ENCODE results near the gene LPIN3.

Gene LPIN3

DNA sequence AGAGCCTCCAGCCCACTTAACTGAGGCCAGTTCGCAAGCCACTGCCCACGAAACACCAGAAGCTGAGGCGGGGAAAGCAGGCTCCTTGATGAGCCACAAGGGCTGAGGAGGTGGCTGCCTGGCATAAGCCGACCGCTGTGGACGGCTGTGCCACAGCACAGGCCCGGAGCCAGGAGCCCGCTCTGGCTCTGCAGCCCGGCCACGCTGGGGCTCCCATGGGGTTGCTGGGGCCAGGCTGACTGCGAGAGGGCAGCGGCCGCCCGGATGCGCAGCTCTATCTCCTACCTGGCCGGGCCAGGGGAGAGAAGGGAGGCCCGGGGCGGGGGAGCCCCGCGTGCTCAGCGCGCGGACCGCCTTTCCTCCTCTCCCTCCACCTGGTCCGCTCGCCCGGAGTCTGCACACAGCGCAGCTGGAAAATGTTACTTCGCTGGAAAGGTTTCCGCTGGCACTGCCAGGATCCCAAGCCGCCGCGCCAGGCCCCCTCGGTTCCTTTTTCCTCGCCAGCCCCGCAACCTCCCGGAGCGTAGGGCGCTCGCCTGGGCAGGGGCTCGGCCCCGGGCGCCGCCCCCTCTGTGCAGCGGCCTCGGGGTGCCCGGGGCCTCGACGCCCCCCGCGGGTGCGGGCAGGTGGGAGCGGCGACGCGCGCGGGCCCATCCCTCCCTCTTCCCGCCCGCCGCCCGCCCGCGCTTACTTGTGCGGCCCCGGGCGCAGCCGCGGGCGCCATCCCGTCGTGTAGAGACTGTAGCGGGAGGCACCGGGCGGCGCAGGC is 25.3 kb downstream of the LPIN3 start:
- no peak for DNase-seq (ENCODE audit: low read depth in 3 of 3, low spot score in 1 of 3)

DNA sequence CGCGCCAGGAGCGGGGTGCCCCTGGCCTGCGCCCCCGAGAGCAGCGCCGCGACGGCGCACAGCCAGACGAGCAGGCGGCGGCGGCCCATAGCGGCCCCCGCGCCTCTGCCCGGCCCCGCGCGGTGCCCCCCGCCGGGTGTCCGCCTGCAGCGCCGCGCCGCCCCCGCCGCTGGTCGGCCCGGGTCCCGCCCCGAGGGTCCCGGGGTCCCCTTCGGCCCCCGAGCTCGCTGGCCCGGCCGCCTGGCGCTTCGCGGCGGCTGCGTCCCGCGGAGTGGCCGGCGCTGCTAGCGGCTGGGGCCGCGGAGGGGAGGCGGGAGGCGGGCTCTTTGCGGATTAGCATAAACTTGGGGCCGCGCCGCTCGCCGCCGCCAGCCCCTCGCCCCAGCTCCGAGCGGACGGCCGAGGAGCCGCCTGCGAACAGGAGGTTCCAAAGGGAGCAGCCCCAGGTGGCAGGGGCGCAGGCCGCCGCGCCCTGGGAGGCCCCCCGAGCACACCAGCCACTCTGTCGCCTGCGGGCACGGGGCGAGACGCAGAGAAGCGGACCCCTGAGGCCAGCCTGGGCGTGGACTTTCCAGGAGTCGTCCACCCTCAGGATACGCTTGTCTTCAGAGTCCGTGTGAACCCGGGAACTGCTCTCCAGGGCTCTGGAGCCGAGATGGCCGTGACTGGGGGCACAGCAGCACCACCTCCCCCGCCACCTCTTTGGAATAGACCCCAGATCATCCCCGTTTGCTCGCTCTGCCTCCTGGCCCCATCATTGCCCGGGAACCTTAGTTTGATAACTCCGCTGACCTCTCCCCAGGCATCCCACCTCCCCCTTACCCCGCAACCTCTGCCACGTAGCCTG is 26.1 kb downstream of the LPIN3 start, which contains the start of gene EMILIN3:
EMILIN3 (minus strand) TSS at position 273 of the 847 bp plus-strand sequence; CDS start at position 89, 184 bp downstream.
- no peak for DNase-seq (ENCODE audit: low read depth in 3 of 3, low spot score in 1 of 3)

DNA sequence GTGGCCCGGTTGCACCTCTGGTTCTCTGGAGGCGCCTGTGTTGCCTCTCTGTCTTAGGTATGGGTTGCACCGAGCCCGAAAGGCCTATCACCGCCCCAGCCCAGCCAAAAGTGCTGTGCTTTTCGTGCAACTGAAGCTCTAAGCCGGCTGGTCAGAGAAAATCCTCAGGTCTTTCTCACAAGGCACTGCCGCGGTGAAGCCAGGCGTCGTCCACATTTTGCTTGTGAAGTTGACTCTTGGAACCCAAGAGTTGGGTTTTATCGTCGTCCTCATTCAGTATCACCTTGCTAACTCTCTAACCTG is 26.7 kb downstream of the LPIN3 start:
- no peak for DNase-seq (ENCODE audit: low read depth in 3 of 3, low spot score in 1 of 3)

DNA sequence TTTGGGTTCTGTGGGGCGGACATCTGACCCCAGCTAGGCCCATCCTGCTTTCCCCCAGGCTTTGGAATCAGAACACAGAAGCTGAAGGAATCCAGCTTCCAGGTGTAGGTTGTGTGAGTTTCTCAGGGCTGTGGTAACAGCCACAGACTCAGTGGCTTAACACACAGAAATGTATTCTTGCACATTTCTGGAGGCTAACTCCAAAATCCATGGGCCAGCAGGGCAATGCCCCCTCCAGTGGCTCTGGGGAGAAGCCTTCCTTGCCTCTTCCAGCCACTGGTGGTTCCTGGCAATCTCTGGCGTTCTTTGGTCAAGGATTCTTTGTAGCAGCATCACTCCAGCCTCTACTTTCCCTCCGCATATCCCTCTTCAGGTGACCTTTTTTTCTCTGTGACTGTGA is 27.3 kb downstream of the LPIN3 start:
- no peak for DNase-seq (ENCODE audit: low read depth in 3 of 3, low spot score in 1 of 3)

DNA sequence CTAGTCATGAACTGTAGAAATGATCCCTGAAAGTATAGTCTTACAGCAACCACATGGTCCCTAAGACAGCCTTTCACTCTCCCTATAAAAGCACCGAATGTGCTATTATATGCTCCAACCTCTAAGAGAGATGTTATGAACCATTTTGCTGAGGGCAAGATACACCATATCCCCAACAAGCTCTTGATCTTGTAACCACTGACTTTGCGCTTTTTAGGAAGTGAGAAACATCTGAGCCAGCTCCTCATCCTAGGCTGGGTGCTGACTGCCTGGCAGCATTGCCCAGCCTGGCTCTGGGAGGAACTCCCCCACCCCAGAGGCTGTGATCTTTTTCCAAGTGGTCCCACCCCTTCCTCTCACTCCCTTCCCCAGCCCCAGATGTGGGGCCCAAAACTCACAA is 29.1 kb downstream of the LPIN3 start:
- no peak for DNase-seq (ENCODE audit: low read depth in 3 of 3, low spot score in 1 of 3)

DNA sequence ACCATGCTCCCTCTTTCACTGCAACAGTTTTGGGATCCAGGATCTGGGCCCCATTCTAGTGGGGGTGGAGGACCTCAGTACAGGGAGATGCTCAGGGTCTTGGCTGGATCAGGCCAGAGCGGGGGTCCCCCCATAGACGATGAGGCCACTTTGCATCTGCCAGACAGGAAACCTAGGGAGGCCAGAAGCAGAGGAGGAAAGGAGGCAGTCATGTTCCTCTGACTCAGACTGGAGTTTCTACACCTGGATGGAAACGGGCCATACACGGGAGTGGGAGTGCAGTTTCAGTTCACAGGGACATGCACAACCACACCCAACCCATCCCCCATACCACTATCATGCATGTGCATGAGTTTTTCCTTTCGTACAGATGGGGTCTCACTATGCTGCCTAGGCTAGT is 29.6 kb downstream of the LPIN3 start:
- no peak for DNase-seq (ENCODE audit: low read depth in 3 of 3, low spot score in 1 of 3)

DNA sequence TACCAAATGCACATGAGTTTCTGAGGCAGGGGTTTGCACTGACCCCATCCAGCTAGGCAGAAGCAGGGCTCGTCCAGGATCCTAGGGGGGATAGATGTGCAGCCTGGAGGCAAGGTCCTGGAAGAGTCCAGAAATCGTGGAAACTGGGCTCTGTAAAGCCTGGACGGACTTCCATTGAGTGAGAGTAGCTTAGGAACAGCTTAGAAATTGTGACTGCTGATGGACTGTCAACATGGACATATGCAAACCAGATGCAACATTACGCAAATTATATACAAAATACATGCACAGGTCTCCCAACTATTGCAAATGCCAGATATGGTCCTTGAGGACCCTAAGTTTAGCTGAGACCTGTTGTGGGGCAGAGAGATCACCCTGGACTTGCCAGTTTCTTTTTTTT is 30.8 kb downstream of the LPIN3 start:
- no peak for DNase-seq (ENCODE audit: low read depth in 3 of 3, low spot score in 1 of 3)

DNA sequence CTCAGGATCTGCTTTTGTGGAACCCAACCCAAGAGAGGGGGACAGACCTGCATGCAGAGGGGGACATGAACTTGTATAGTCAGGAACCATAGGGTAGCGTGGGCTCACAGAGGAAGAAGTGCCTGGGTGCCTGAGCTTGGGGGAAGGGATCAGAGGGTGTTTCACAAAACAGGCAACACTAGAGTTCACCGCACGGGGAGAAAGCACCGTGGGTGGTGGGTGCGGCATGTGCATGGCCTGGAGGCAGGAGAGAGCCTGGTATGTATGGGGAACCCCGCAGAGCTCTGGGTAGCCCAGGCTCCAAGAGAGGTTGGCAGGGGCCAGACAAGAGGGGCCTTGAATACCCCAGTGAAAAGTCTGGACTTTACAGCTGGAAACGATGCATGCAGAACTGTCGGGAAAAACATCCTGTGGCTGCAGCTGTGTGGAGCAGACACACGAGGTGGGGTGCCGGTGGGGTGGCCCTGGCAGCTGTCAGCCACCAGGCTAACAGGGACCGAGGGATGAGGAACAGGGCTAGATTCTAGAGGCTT is 32.7 kb downstream of the LPIN3 start:
- no peak for DNase-seq (ENCODE audit: low read depth in 3 of 3, low spot score in 1 of 3)

DNA sequence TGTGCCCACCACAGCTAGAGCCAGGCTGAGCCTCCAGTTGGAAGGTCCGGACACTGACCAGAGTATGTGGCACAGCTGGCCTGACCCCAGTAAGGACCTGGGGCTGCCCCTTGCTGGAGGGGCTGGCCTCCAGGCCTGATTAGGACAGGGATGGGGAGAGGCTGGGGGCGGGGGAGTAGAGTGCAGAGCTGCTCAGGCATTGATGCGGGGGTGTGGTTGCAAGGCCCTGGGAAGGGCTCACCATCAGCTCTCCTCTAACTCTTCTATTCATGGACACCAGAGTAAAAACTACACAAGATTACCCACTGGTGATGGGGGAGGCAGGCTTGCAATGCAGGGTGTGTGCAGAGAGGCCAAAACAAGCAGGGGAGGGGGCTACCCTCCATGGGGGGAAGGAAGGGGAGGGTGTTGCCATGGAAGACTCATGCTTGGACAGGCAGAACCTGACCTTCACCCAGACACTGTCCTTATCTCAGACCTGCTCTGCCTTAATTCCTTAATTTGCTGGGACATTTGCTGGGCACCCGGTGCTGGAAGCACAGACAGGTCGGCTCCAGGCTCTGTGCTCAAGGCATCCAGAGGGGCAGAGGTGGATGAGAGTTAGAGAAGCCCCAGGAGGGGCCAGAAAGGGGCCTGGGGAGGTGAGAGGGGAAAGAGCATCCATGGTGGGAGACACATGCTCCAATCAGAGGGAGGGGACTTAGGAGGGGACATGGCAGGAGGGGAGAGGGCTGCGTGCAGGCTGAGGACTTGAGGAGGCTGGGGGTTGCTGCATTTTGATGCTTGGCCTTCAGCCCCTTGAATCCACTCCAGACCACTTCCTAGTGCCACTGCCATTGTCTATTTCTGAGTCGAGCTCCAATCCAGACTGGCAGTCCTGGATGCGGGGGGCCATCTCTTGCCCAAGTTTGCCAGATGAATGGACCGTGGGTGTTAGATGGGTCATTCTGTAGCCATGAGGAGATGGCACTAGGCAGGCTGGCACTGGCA is 33.6 kb downstream of the LPIN3 start:
- no peak for DNase-seq (ENCODE audit: low read depth in 3 of 3, low spot score in 1 of 3)

DNA sequence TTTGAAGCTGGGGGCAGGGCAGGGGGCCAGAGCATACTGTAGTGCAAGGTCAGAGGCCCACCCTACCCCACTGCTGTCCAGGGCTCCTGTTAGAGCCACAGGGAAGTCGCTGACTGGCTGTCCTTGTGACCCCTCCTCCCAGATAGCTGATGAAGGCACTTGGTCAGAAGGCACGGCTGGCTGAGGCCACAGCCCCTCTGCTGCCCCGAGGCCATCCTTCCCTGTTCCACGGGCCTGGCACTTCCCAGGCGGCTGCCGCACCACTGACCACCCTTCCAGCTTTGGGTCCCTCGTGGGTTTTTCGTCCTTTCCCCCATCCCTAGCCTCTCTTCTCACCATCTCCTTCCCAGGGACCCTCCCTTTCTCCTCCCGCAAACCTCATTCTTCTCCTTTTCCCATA is 35.2 kb downstream of the LPIN3 start:
- DNase-seq (ENCODE audit: low read depth in 3 of 3, low spot score in 1 of 3) = no peak

DNA sequence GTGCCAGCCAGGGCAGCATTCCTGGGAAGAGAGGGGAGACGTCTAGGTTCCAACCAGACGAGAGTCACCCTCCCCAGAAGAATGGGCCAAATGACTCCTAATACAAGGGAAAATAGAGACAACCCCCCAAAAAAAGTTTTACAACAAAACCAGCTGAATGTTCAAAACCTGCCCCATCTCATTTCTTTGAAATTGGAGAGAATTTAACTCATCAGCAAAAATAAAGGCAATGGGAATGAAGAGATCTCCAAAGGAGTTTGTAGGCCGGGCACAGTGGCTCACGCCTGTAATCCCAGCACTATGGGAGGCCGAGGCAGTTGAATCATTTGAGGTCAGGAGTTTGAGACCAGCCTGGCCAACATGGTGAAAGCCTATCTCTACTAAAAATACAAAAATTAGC is 35.7 kb downstream of the LPIN3 start:
- no peak for DNase-seq (ENCODE audit: low read depth in 3 of 3, low spot score in 1 of 3)

DNA sequence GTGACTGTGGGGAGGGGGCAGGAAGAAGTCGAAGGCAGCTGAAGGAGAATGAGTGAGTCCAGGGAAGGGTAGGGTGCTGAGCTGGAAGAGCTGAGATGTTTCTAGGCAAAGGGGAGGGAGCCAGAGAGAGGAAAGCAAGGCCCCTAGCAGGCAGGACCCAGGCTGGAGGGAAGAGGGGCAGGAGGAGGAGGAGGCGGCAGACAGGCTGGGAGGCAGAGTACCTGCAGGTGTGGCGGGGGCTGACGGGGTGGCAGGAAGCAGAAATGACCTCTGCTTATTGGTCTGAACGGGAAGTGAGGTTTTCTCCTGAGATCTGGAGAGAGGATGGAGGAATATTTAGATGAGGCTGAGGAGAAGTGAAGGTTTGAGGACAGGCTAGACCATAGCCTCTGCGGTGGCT is 36.7 kb downstream of the LPIN3 start:
- DNase-seq (ENCODE audit: low read depth in 3 of 3, low spot score in 1 of 3) = no peak

DNA sequence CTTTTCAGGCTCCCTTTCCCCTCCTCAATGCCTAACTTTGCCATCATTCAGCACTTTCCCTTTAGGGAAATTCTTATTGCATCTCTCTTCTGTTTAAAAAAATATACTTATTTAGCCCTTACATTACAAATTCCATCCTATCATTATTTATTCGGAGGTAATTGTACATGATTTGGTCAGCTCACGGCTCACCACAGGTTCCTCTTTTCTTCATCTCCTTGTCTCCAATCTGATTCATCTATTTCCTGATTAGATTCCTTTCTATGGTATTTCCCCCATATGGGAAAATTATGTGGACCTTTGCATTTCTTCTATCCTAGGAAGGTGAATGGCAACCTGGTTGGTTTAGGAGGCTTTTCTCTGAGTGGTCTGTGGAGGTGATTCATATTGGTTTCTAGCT is 38.9 kb downstream of the LPIN3 start:
- DNase-seq (ENCODE audit: low read depth in 3 of 3, low spot score in 1 of 3) = no peak

DNA sequence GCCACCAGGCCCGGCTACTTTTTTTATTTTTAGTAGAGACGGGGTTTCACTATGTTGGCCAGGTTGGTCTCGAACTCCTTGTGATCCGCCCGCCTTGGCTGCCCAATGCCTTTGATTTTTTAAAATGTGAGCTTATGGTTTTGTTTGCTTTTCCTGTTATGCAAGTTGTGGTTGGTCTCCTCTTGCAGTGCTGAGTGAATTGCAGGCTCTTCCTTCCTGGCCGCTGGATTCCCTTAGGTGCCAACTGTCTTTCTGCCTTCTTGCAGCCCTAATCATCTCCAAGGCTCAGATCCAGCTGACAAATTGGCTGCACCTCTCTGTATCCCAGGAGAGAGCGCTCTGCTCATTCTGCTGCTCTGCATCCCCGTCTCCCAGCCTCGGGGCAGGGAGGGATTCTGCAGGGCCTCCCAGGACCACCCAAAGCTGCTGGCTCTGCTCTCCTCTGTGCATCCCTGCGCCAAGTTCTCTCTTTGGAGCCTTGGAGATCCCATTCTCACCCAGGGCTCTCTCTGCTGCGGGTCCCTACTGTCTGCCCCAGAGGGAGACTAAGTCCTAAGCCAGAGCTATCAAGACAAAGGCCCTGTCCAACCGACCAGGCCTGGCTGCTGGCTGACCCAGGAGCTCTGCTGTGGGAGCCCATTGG is 40.1 kb downstream of the LPIN3 start:
- no peak for DNase-seq (ENCODE audit: low read depth in 3 of 3, low spot score in 1 of 3)

DNA sequence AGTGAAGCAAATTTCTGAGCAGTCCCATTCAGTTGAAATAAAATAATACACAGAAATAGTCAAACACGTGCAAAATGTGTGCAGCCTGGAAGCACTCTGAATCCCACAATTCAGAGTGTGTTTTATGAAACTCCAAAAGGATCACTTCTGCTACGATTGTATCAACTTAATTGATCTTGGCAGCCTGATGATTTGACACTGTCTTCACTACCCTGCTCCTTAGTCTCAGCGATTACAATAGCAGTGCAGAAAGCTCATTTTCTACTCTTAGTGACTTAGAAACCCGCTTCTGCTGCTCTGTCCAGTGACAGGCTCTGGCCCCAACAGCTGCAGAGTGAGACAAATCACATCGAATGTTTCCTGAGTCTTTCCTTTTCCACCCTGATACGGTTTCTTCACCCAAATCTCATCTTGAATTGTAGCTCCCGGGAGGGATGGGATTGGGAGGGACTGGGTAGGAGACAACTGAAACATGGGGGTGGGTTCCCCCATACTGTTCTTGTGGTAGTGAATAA is 42.2 kb downstream of the LPIN3 start:
- no peak for DNase-seq (ENCODE audit: low read depth in 3 of 3, low spot score in 1 of 3)

DNA sequence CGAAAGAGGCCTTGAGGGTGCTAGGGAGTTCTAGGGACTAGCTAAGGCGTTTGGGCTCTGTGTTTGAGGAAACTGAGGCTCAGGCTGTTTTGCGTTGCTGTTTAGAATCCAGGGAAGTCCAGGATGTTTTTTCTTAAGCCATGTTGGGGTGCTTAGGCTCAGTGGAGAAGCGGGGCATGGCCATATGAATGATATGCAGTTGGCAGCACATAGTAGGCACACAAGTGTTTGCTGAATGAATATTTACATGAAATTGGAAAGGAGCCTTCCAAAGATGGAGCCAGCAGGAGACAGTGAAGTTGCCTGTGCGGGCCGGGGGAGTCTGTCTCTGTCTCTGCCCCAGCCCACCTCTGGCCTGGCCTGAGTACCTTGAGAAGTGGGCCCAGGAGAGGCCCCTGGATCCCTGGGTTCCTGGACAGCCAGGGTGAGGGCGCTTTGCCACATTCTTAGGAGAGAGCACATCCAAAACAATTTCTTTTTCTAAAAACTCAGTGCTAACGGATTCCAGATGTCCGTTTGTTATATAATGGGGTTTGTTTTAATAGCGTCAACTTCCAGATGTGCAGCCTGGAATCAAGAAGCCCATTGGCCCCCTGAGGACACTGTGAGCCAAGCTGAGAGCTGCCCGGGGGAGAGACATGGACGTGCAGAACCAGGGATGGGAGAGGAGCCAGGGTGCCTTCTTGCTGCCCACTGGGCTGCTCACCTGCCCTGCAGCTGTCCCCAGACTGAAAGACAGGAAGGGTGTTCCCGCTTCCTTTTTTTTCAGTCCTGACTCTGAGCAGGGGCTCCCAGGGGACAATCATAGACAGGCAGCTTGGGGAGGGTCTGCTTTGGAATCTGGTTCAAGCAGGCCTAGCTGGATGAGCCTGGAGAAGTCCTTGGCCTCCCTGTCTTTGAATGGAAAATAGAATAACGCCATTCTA is 46.1 kb downstream of the LPIN3 start:
- DNase-seq (ENCODE audit: low read depth in 3 of 3, low spot score in 1 of 3) = no peak

DNA sequence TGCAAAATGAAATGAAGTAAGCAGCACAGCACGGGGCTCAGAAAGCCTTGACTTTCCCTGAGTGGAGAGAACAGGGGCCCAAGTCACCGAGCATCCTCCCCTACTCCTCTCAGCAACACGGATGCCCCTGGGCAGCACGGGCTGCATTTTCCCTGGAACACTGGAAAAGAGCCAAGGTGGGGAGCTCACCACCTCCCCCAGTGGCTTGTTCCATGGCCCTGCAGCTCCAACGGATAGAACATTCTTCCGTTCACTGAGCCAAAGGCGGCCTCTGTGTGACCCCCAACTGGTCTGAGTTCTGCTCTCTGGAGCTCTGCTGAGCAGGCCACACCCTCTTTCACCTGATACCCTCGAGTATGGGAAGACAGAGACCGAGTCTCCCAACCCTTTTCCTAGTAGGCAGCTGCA is 46.8 kb downstream of the LPIN3 start:
- no peak for DNase-seq (ENCODE audit: low read depth in 3 of 3, low spot score in 1 of 3)

DNA sequence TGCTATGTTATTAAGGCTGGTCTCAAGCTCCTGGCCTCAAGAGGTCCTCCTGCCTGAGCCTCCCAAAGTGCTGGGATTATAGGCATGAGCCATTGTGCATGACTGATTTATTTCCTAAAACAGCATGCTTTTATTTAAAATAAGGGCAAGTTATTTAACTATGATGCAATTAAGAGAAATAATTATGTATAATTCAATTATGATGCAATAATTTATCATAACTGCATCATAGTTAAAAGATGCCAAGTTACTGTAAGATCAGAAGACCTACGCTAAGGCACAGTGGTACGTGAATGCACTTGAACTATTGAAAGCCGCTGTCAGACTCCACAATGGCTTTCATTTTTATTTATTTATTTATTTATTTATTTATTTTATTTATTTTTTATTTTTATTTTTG is 50.3 kb downstream of the LPIN3 start:
- DNase-seq (ENCODE audit: low read depth in 3 of 3, low spot score in 1 of 3) = no peak

DNA sequence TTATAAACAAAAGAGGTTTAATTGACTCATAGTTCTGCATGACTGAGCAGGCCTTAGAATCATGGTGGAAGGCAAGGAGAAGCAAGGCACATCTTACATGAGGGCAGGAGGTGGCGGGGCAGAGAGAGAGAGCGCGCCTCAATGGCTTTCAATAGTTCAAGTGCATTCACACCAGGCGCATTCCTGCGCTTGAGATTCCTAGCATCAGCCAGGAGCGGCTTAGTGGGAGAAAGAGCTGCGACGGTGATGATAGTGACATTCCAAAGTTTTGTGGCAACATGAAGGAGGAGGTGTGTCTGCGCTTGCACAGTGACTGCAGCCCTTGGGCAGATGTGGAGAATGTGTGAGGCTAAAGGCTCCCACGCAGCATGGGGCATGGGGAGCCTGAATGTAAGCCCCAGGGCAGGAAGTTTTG is 51.0 kb downstream of the LPIN3 start:
- no peak for DNase-seq (ENCODE audit: low read depth in 3 of 3, low spot score in 1 of 3)

Measured in stimulated activated CD4-positive, alpha-beta T cell treated with anti-CD3 and anti-CD28 coated beads, TNF-alpha, amount 100 ng/mL, for 1 hour (primary cell).